Astrocyte (in vitro differentiated cells and primary cell): ENCODE measurements around the gene CFAP45. TPM values are rescaled to one million over a fixed set of nuclear protein-coding genes. Genes with fewer than 3 reads are reported as not detected.

Experiments
- DNase-seq: peaks from one replicate; pipeline ENCODE4 v3.0.0-alpha.2; 2010; ENCODE audit warnings: low read depth
- FAIRE-seq: peaks from 2 replicates; lab custom pipeline; 2011; peaks lifted over from hg19 to GRCh38; lab: Jason Lieb, UNC
- H2AFZ ChIP-seq: 2 replicates; pipeline ENCODE4 v1.6.0; 2012; ENCODE audit warnings: low read depth, low read length, inconsistent platforms
- H3K27ac ChIP-seq: 2 replicates; pipeline ENCODE4 v1.5.1; 2011; ENCODE audit warnings: low read depth, low read length, inconsistent platforms
- H3K27me3 ChIP-seq: 2 replicates; pipeline ENCODE4 v1.6.0; 2011; ENCODE audit warnings: low read length, inconsistent platforms; ENCODE audit not compliant: insufficient read depth
- H3K36me3 ChIP-seq: 2 replicates; pipeline ENCODE4 v1.5.1; 2011; ENCODE audit warnings: low read length, inconsistent platforms; ENCODE audit not compliant: insufficient read depth
- H3K4me1 ChIP-seq: 2 replicates; pipeline ENCODE4 v1.5.1; 2011; ENCODE audit warnings: low read length, inconsistent platforms; ENCODE audit not compliant: insufficient read depth
- H3K4me2 ChIP-seq: 2 replicates; pipeline ENCODE4 v1.6.0; 2012; ENCODE audit warnings: low read length, inconsistent platforms
- H3K4me3 ChIP-seq: 2 replicates; pipeline ENCODE4 v1.5.1; 2011; ENCODE audit warnings: low read depth, mild to moderate bottlenecking, low read length, inconsistent platforms; ENCODE audit not compliant: insufficient read depth
- H3K79me2 ChIP-seq: 2 replicates; pipeline ENCODE4 v1.6.0; 2012; ENCODE audit warnings: mild to moderate bottlenecking, low read length, inconsistent platforms; ENCODE audit not compliant: insufficient read depth
- H3K9ac ChIP-seq: 2 replicates; pipeline ENCODE4 v1.6.0; 2012; ENCODE audit warnings: mild to moderate bottlenecking, low read length, inconsistent platforms
- H3K9me3 ChIP-seq: 2 replicates; pipeline ENCODE4 v1.5.1; 2012; ENCODE audit warnings: low read depth, mild to moderate bottlenecking, low read length, inconsistent platforms; ENCODE audit not compliant: insufficient read depth
- H4K20me1 ChIP-seq: 2 replicates; pipeline ENCODE4 v1.6.0; 2012; ENCODE audit warnings: low read length, inconsistent platforms; ENCODE audit not compliant: insufficient read depth
- H3K27ac Mint-ChIP-seq: one replicate; pipeline ENCODE4 v1.8.0; 2021; ENCODE audit warnings: mild to moderate bottlenecking, mixed read lengths; ENCODE audit not compliant: unreplicated experiment
- H3K27me3 Mint-ChIP-seq: one replicate; pipeline ENCODE4 v1.8.0; 2021; ENCODE audit warnings: low read depth, mixed read lengths; ENCODE audit not compliant: unreplicated experiment
- H3K36me3 Mint-ChIP-seq: one replicate; pipeline ENCODE4 v1.8.0; 2021; ENCODE audit warnings: low read depth, mixed read lengths; ENCODE audit not compliant: unreplicated experiment
- H3K4me1 Mint-ChIP-seq: one replicate; pipeline ENCODE4 v1.8.0; 2021; ENCODE audit warnings: low read depth, mixed read lengths; ENCODE audit not compliant: unreplicated experiment
- H3K4me3 Mint-ChIP-seq: one replicate; pipeline ENCODE4 v1.8.0; 2021; ENCODE audit warnings: mild to moderate bottlenecking, moderate library complexity, mixed read lengths; ENCODE audit not compliant: unreplicated experiment
- H3K9me3 Mint-ChIP-seq: one replicate; pipeline ENCODE4 v1.8.0; 2021; ENCODE audit warnings: mild to moderate bottlenecking, mixed read lengths; ENCODE audit not compliant: unreplicated experiment
- CTCF ChIP-seq: IDR thresholded peaks from 2 replicates; pipeline ENCODE4 v1.5.1; 2011; ENCODE audit warnings: low read depth, mild to moderate bottlenecking, inconsistent platforms, low read length, moderate library complexity; ENCODE audit not compliant: insufficient read depth
- EZH2 ChIP-seq: IDR thresholded peaks from 2 replicates; pipeline ENCODE4 v1.6.1; 2012; ENCODE audit warnings: mild to moderate bottlenecking, low read length, inconsistent platforms; ENCODE audit not compliant: insufficient read depth
- total RNA-seq: library from RNA; stranded (reverse); gene quantifications from 2 replicates; pipeline ENCODE4 v1.2.1, GENCODE V29; 2021

CFAP45 gene
- total RNA-seq, 1 donor from 2014 or later = 3.2 TPM

- no peak for FAIRE-seq
- Histone ChIP-seq H3K9ac (no peak overlapping the region), H3K4me3 (no peak overlapping the region), H3K4me1 (peaks cover 3% of the 10 kb centered on the region), H3K27ac (no peak overlapping the region), H2AFZ (no peak overlapping the region), H3K36me3 (no peaks in the 10 kb centered on the region), H3K79me2 (no peaks in the 10 kb centered on the region), H3K27me3 (no peaks in the 10 kb centered on the region), H3K4me2 (no peak overlapping the region), H4K20me1 (no peaks in the 10 kb centered on the region), H3K9me3 (no peaks in the 10 kb centered on the region)
- no peak for DNase-seq
- Mint-ChIP-seq H3K4me1 (peaks cover 46% of the 10 kb centered on the region), H3K36me3 (no peaks in the 10 kb centered on the region), H3K27ac (peak overlapping the region; percentile 71), H3K27me3 (peaks cover 4% of the 10 kb centered on the region), H3K4me3 (no peak overlapping the region), H3K9me3 (no peaks in the 10 kb centered on the region)
- no peak for TF ChIP-seq CTCF
- no peak for TF ChIP-seq EZH2
These were observed 69.2 kb downstream of the CFAP45 start for GRCh38 chr1:159830722-159831121.

DNA sequence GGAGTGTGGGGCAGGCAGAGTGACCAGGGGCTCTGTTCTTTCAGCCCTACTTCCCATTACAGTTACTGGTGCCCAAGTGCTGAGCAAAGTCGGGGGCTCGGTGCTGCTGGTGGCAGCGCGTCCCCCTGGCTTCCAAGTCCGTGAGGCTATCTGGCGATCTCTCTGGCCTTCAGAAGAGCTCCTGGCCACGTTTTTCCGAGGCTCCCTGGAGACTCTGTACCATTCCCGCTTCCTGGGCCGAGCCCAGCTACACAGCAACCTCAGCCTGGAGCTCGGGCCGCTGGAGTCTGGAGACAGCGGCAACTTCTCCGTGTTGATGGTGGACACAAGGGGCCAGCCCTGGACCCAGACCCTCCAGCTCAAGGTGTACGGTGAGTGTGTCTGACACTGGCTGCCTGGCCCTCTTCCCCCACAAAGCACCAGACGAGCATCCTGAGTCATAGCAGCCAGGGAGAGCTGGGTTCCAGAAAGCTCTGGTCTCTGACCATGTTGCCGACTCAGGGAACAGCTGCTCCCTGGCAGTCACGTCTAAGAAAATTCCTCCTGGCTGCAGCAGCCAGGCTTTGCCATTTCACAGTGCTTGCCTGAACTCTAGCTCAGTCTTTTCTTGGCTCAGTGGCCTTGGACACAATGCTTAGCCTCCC is 70.0 kb downstream of the CFAP45 start:
- Histone ChIP-seq H3K4me2 (no peak overlapping the region), H4K20me1 (no peaks in the 10 kb centered on the region), H3K36me3 (no peaks in the 10 kb centered on the region), H2AFZ (peak overlapping the region; percentile 24), H3K27me3 (no peaks in the 10 kb centered on the region), H3K9me3 (no peaks in the 10 kb centered on the region), H3K27ac (no peak overlapping the region), H3K4me1 (peaks cover 3% of the 10 kb centered on the region), H3K79me2 (no peaks in the 10 kb centered on the region), H3K4me3 (no peak overlapping the region), H3K9ac (no peak overlapping the region)
- Mint-ChIP-seq H3K4me3 (peak overlapping the region; percentile 16), H3K9me3 (no peaks in the 10 kb centered on the region), H3K27me3 (peaks cover 2% of the 10 kb centered on the region), H3K36me3 (no peaks in the 10 kb centered on the region), H3K4me1 (peaks cover 53% of the 10 kb centered on the region), H3K27ac (peak overlapping the region; percentile 88)
- FAIRE-seq (peak; percentile 52), DNase-seq (peak; percentile 69)
- TF ChIP-seq EZH2 = no peak
- no peak for TF ChIP-seq CTCF

GRCh38 chr1:159829273-159829634 is 70.7 kb downstream of the CFAP45 start:
- no peak overlapping the region for H3K27ac ChIP-seq
- H3K4me1 ChIP-seq = peaks cover 3% of the 10 kb centered on the region
- H3K27ac Mint-ChIP-seq = no peak overlapping the region
- H3K4me1 Mint-ChIP-seq = peaks cover 58% of the 10 kb centered on the region
- no peaks in the 10 kb centered on the region for H3K9me3 ChIP-seq
- H3K4me3 ChIP-seq = no peak overlapping the region
- no peak overlapping the region for H3K9ac ChIP-seq
- H3K9me3 Mint-ChIP-seq = no peaks in the 10 kb centered on the region
- H3K79me2 ChIP-seq = no peaks in the 10 kb centered on the region
- no peaks in the 10 kb centered on the region for H4K20me1 ChIP-seq
- no peaks in the 10 kb centered on the region for H3K36me3 Mint-ChIP-seq
- no peaks in the 10 kb centered on the region for H3K36me3 ChIP-seq
- no peak for FAIRE-seq
- TF ChIP-seq EZH2 = no peak
- TF ChIP-seq CTCF = peak; percentile 20
- no peak for DNase-seq
- H2AFZ ChIP-seq = no peak overlapping the region
- H3K27me3 Mint-ChIP-seq = no peaks in the 10 kb centered on the region
- peak overlapping the region; percentile 17 for H3K4me3 Mint-ChIP-seq
- H3K4me2 ChIP-seq = no peak overlapping the region
- H3K27me3 ChIP-seq = no peaks in the 10 kb centered on the region
